HG03469 (cell line): ENCODE measurements around the gene MAPK4.

Source experiments
- ATAC-seq: cut with Tn5 transposase; IDR thresholded peaks from one replicate; pipeline ENCODE4 v1.9.1; 2021; ENCODE audit warnings: mild to moderate bottlenecking, moderate library complexity, moderate number of reproducible peaks; ENCODE audit not compliant: unreplicated experiment

MAPK4 gene

DNA sequence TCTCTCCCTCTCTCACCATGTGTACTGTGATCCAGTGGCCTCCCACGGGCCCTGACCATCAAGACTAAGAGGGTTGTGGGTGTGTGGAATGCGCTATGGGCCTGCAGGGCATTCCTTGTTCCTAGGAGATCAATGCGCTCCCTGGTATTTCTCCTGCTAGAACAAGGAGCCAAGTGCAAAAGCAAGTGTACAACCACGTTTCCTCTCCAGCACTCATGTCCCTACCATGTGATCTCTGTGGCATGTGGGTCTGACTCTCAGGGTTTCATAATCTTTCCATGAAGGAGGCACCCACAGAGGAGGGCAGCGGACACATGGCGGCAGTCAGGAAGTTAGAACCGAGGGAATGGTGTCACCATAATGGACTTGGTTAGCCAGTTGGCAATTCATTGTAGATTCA, 91.4 kb downstream of the MAPK4 start:
- no peak for ATAC-seq

DNA sequence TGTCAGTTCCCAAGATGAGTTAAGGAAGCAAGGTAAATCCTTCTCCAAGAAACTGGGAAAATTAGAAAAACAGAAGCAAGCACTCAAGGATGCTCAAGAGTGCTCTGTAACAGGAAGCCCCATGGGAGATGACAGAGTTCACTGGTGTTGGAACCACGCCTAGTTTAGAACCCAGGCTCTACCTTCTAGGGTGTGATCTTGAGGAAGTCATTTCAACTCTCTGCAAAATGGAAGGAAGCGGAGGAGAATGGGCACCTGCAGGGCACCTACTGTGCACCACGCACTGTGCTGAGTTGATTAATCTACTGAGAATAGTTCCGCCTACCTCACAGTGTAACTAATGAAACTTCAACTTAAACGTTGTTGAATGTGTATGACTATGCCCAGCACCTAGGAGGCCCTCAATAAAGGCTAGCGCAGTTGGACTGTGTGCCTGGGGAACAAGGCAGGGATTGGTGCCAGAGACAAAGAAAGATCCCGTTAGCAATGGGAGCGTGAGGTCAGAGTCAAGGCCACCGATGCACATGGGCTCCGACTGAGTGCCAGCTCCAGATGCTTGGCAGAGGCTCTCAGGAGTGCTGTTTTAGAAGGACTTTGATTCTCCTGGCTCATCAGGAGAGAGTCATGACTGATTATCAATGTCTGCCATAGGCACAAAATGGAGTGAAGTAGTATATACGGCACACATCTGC, 93.7 kb downstream of the MAPK4 start:
- no peak for ATAC-seq

DNA sequence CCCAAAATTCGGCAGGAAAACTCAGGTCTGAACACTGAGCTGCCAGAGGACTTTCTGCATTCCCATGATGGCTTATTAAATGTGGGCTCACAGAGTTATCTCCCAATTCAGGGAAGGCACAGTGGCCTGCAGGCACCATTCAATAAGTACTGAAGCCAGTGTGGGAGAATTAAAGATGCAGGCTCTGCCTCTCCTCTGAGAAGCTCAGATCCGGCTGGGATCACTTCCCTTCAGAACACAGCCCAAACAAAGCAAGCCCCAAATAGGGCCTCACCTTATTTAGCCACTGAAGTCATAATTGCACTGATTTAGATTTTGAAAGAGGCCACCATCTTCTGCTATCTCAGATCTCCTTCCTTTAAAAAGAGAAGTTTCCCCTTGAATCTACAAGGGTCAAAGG, 94.3 kb downstream of the MAPK4 start:
- no peak for ATAC-seq

GRCh38 chr18:50654658-50655550, 95.0 kb downstream of the MAPK4 start:
- no peak for ATAC-seq

DNA sequence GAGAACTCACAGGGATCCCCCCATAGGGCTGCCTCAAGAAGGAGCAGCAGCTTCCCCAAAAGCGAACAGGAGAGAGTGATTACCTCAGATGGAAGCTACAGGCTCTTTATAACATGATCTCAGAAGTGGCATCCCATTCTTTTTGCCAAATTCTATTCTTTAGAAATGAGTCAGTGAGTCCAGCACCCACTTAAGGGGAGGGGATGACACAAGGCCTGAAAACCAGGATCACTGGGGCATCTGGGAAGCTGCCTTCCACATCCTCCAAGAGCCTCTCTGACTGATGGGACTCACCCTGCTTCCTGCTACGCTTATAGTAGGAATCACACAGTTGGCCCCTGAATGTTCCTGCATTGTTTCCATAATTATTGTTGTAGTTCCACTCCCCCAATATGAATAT, 96.5 kb downstream of the MAPK4 start:
- ATAC-seq, result no peak

GRCh38 chr18:50656841-50657470, 97.1 kb downstream of the MAPK4 start:
- ATAC-seq, result no peak

- ATAC-seq, result no peak
Measured at GRCh38 chr18:50658601-50659000, 98.7 kb downstream of the MAPK4 start.

GRCh38 chr18:50659091-50660003, 99.5 kb downstream of the MAPK4 start:
- ATAC-seq, result no peak

- ATAC-seq, result no peak
Measured at GRCh38 chr18:50661013-50661412, 101.1 kb downstream of the MAPK4 start.

GRCh38 chr18:50662177-50662576, 102.3 kb downstream of the MAPK4 start:
- ATAC-seq, result no peak

GRCh38 chr18:50662775-50663383, 103.0 kb downstream of the MAPK4 start:
- no peak for ATAC-seq

DNA sequence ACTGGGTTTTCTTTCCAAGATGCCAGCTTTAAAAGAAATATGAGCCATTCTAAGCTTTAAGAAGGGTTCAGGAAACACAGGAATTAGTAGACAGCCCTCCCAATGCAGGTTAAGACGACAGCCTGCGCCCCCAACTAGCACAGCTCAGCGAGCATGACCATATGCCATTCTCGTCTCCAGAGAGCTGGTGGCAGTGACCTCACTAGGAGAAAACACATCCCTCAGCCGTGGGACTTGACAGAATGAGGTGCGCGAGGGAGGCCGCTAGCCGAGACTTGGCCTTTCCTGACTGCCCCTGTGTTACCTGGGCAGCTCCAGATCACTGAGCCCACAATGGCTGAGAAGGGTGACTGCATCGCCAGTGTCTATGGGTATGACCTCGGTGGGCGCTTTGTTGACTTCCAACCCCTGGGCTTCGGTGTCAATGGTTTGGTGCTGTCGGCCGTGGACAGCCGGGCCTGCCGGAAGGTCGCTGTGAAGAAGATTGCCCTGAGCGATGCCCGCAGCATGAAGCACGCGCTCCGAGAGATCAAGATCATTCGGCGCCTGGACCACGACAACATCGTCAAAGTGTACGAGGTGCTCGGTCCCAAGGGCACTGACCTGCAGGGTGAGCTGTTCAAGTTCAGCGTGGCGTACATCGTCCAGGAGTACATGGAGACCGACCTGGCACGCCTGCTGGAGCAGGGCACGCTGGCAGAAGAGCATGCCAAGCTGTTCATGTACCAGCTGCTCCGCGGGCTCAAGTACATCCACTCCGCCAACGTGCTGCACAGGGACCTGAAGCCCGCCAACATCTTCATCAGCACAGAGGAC, 103.9 kb downstream of the MAPK4 start:
- ATAC-seq, result no peak

- no peak for ATAC-seq
Measured at GRCh38 chr18:50665015-50665414, 105.1 kb downstream of the MAPK4 start.

DNA sequence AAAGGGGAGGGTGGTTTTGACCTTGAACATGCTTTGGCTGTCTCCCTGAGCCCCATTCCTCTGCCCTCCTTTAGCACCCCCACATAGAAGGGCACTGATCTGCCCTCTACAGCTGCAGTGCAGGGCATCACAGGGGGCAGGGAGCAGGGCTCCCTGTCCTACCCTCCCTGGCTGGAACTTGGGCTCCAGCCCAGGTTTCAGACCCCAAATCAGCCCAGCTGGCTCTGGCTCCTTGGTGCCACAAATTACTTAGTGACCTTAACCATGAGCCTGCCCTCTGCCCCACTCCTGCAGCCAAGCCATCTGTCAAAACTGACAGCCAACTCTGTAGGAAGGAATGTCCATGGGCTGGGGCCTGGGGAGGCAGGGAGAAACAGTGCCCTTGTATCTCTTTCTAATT, 105.6 kb downstream of the MAPK4 start:
- no peak for ATAC-seq

GRCh38 chr18:50666536-50666935, 106.6 kb downstream of the MAPK4 start:
- no peak for ATAC-seq

- ATAC-seq, result no peak
Measured at GRCh38 chr18:50671376-50671775, 111.5 kb downstream of the MAPK4 start.

DNA sequence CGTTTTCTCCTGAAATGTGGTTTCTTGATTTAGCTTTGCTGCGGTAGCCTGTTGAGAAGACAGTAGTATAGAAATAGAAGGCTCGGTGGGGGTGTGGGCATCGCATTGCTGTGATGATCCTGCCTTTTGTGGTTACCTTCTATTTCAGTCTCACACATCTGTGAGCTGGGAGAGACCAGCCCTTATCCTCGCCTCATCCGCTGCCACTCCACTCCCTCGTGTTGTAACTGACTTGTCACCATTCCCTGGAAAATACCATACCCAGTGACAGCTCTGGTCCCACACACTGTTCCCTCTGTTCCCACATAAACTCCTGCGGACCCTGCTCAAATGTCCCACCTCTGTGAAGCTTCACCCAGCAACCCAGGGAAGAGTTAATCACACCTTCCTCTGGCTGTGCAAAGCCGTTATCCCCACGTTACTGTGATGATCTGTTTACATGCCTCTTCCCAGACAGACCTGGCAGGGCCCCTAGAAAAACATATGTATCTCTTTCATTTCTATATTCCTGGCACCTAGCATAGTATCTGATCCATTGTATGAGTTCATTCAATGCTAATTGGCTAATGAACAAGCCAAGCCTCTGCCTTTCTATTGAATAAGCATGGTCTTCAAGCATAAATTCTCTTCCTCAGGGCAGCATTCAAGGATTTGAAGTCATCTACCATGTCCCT, 114.6 kb downstream of the MAPK4 start:
- no peak for ATAC-seq

- ATAC-seq, result no peak
Measured at GRCh38 chr18:50675043-50675442, 115.2 kb downstream of the MAPK4 start.

- ATAC-seq, result no peak
Measured at GRCh38 chr18:50678651-50679050, 118.8 kb downstream of the MAPK4 start.
